ENCODE data around the gene RAB1B. TPM values are rescaled to one million over a fixed set of nuclear protein-coding genes. Genes with fewer than 3 reads are reported as not detected.
"Not testable (repeated sequence)": the region's sequence is repeated elsewhere in the genome, so short reads cannot be mapped to it uniquely, and the experiment has no call there.

Gene RAB1B
- total RNA-seq, 1 experiment from 2014 or later, result 148 TPM

DNA sequence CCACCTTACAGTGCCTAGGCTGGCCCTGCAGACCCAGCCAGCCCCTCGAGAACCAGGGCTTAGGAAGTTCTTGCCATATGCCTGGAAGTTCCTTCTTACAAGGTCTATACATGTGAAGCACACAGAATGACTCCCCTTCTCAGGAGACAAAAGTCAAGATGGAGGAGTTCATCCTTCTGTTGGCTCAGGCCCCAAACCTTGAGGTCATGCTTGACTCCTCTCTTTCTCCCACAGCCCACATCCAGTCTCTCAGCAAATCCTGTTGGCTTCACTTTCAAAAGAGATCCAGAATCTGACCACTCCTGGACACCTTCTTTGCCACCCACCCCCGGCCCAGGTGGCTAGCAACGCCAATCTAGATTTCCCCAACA, 50.1 kb downstream of the RAB1B start:
- Histone ChIP-seq H3K9ac (ENCODE audit: low read length) (no peak overlapping the region), H2AFZ (ENCODE audit: low read depth, low read length, poor library complexity, severe bottlenecking) (no peak overlapping the region), H3K79me2 (ENCODE audit: insufficient read depth, low read length) (no peaks in the 10 kb centered on the region), H3K27ac (ENCODE audit: low read depth, low read length) (no peak overlapping the region), H3K36me3 (ENCODE audit: control insufficient read depth in 1 of 2, insufficient read depth in 2 of 2, low read length in 2 of 2) (no peaks in the 10 kb centered on the region), H3K9me3 (ENCODE audit: control insufficient read depth in 1 of 2, insufficient read depth in 1 of 2, low read depth in 1 of 2, low read length in 2 of 2) (no peaks in the 10 kb centered on the region), H4K20me1 (ENCODE audit: insufficient read depth) (no peaks in the 10 kb centered on the region), H3K4me3 (replicated peaks in 1 of 2; ENCODE audit: low read depth in 1 of 2, low read length in 2 of 2) (no peak overlapping the region), H3K27me3 (ENCODE audit: insufficient read depth, low read length) (no peaks in the 10 kb centered on the region), H3K4me1 (ENCODE audit: control insufficient read depth in 1 of 2, insufficient read depth in 2 of 2, low read length in 2 of 2) (peaks cover 4 to 5% of the 10 kb centered on the region in 2 experiments; a peak in 3 of 4 replicates), H3K9me2 (ENCODE audit: insufficient read depth) (no peaks in the 10 kb centered on the region), H3K4me2 (ENCODE audit: low read length) (no peak overlapping the region)
- intact Hi-C loops (cut with micrococcal nuclease), result no loop called here
- no TSS peak for BruUV-seq (replicated peaks)
- ChIA-PET RAD21 (ENCODE audit: low non-redundant PET in 1 of 2, low total read pairs in 2 of 2, uncharacterized antibody in 2 of 2, unreplicated experiment in 2 of 2) (no interaction called here), POLR2A (no interaction called here), CTCF (no interaction called here)
- TF ChIP-seq POLR2AphosphoS5 (IDR thresholded peaks at IDR 0.05; ENCODE audit: low read depth, low read length) (no peak), SRF (IDR thresholded peaks at IDR 0.05; ENCODE audit: low read depth) (no peak), SP1 (IDR thresholded peaks at IDR 0.05; ENCODE audit: low read depth) (no peak), CEBPB (IDR thresholded peaks at IDR 0.05; ENCODE audit: low read depth) (no peak), EGR1 (IDR thresholded peaks at IDR 0.05; ENCODE audit: low read depth) (no peak), ELF1 (IDR thresholded peaks at IDR 0.05; ENCODE audit: borderline replicate concordance, low read depth) (no peak), SIN3A (IDR thresholded peaks at IDR 0.05; ENCODE audit: low read depth) (no peak), CBX3 (IDR thresholded peaks at IDR 0.05; ENCODE audit: low read depth) (no peak), POLR2A (IDR thresholded peaks at IDR 0.05; ENCODE audit: borderline replicate concordance, extremely low read depth, insufficient read depth, insufficient read length) (no peak), CTCF (IDR thresholded peaks at IDR 0.05 in 2 of 3, conservative IDR thresholded peaks at IDR 0.05 in 1 of 3; ENCODE audit: borderline replicate concordance in 1 of 3, insufficient read depth in 1 of 3, low read depth in 2 of 3, low read length in 2 of 3) (no peak)
- TF ChIP-seq, protein P1, sequence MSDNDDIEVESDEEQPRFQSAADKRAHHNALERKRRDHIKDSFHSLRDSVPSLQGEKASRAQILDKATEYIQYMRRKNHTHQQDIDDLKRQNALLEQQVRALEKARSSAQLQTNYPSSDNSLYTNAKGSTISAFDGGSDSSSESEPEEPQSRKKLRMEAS (IDR thresholded peaks at IDR 0.05), result no peak
- TF ChIP-seq, protein P2, sequence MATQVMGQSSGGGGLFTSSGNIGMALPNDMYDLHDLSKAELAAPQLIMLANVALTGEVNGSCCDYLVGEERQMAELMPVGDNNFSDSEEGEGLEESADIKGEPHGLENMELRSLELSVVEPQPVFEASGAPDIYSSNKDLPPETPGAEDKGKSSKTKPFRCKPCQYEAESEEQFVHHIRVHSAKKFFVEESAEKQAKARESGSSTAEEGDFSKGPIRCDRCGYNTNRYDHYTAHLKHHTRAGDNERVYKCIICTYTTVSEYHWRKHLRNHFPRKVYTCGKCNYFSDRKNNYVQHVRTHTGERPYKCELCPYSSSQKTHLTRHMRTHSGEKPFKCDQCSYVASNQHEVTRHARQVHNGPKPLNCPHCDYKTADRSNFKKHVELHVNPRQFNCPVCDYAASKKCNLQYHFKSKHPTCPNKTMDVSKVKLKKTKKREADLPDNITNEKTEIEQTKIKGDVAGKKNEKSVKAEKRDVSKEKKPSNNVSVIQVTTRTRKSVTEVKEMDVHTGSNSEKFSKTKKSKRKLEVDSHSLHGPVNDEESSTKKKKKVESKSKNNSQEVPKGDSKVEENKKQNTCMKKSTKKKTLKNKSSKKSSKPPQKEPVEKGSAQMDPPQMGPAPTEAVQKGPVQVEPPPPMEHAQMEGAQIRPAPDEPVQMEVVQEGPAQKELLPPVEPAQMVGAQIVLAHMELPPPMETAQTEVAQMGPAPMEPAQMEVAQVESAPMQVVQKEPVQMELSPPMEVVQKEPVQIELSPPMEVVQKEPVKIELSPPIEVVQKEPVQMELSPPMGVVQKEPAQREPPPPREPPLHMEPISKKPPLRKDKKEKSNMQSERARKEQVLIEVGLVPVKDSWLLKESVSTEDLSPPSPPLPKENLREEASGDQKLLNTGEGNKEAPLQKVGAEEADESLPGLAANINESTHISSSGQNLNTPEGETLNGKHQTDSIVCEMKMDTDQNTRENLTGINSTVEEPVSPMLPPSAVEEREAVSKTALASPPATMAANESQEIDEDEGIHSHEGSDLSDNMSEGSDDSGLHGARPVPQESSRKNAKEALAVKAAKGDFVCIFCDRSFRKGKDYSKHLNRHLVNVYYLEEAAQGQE (IDR thresholded peaks at IDR 0.05; ENCODE audit: low read depth), result no peak
- TF ChIP-seq, protein P3, sequence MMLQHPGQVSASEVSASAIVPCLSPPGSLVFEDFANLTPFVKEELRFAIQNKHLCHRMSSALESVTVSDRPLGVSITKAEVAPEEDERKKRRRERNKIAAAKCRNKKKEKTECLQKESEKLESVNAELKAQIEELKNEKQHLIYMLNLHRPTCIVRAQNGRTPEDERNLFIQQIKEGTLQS (IDR thresholded peaks at IDR 0.05), result no peak
- DNase-seq (ENCODE audit: low read depth, low spot score), result no peak
- ATAC-seq, result no peak

- H3K9me3 ChIP-seq (ENCODE audit: control insufficient read depth in 1 of 2, insufficient read depth in 1 of 2, low read depth in 1 of 2, low read length in 2 of 2); H3K27ac ChIP-seq (ENCODE audit: low read depth, low read length); ATAC-seq; H2AFZ ChIP-seq (ENCODE audit: low read depth, low read length, poor library complexity, severe bottlenecking); CTCF ChIA-PET; H3K9ac ChIP-seq (ENCODE audit: low read length); H3K4me3 ChIP-seq (replicated peaks in 1 of 2; ENCODE audit: low read depth in 1 of 2, low read length in 2 of 2); DNase-seq (ENCODE audit: low read depth, low spot score); H3K79me2 ChIP-seq (ENCODE audit: insufficient read depth, low read length); H3K9me2 ChIP-seq (ENCODE audit: insufficient read depth); H4K20me1 ChIP-seq (ENCODE audit: insufficient read depth); BruUV-seq (replicated peaks); H3K4me2 ChIP-seq (ENCODE audit: low read length); RAD21 ChIA-PET (ENCODE audit: low non-redundant PET in 1 of 2, low total read pairs in 2 of 2, uncharacterized antibody in 2 of 2, unreplicated experiment in 2 of 2); intact Hi-C loops (cut with micrococcal nuclease); H3K36me3 ChIP-seq (ENCODE audit: control insufficient read depth in 1 of 2, insufficient read depth in 2 of 2, low read length in 2 of 2); POLR2A ChIA-PET; H3K27me3 ChIP-seq (ENCODE audit: insufficient read depth, low read length): not testable (repeated sequence)
- H3K4me1 ChIP-seq (ENCODE audit: control insufficient read depth in 1 of 2, insufficient read depth in 2 of 2, low read length in 2 of 2), result peaks cover 0 to 11% of the 10 kb centered on the region in 2 experiments; a peak in 2 of 4 replicates
Measured at GRCh38 chr11:66320289-66320688, 51.9 kb downstream of the RAB1B start.
